NCI-H446 (cell line): ENCODE data around the gene WWC2.

Experiments
- DNase-seq, 2 experiments: peaks; one replicate each; lab custom pipeline; 2025; lab: John Stamatoyannopoulos, UW

The WWC2 gene

GRCh38 chr4:183202523-183202922 is 103.5 kb downstream of the WWC2 start:
- DNase-seq, result no peak

GRCh38 chr4:183204793-183205192 is 105.7 kb downstream of the WWC2 start:
- no peak for DNase-seq

GRCh38 chr4:183205193-183205592 is 106.1 kb downstream of the WWC2 start:
- no peak for DNase-seq

- no peak for DNase-seq
Observed at GRCh38 chr4:183205709-183206108, 106.7 kb downstream of the WWC2 start.

GRCh38 chr4:183211533-183211932 is 112.5 kb downstream of the WWC2 start:
- no peak for DNase-seq

- no peak for DNase-seq
Observed at GRCh38 chr4:183213996-183214395, 114.9 kb downstream of the WWC2 start.

- DNase-seq, result no peak
Observed at GRCh38 chr4:183214912-183215488, 115.9 kb downstream of the WWC2 start.

- DNase-seq, result no peak
Observed at GRCh38 chr4:183220236-183220635, 121.2 kb downstream of the WWC2 start.

- no peak for DNase-seq
Observed at GRCh38 chr4:183223053-183223452, 124.0 kb downstream of the WWC2 start.

GRCh38 chr4:183229397-183229796 is 130.3 kb downstream of the WWC2 start:
- no peak for DNase-seq

GRCh38 chr4:183240581-183241321 is 141.7 kb downstream of the WWC2 start:
- no peak for DNase-seq

GRCh38 chr4:183241322-183241640 is 142.2 kb downstream of the WWC2 start:
- no peak for DNase-seq

GRCh38 chr4:183241721-183242151 is 142.7 kb downstream of the WWC2 start:
- no peak for DNase-seq

GRCh38 chr4:183242291-183242690 is 143.2 kb downstream of the WWC2 start:
- DNase-seq, result no peak

GRCh38 chr4:183244019-183244418 is 145.0 kb downstream of the WWC2 start:
- DNase-seq, result no peak

- DNase-seq, result no peak
Observed at GRCh38 chr4:183244506-183244905, 145.4 kb downstream of the WWC2 start.

- no peak for DNase-seq
Observed at GRCh38 chr4:183248201-183248600, 149.1 kb downstream of the WWC2 start.

GRCh38 chr4:183249854-183250253 is 150.8 kb downstream of the WWC2 start:
- DNase-seq, result no peak

- no peak for DNase-seq
Observed at GRCh38 chr4:183250831-183251230, 151.8 kb downstream of the WWC2 start.

GRCh38 chr4:183252959-183253358 is 153.9 kb downstream of the WWC2 start:
- DNase-seq, result no peak

GRCh38 chr4:183253451-183253850 is 154.4 kb downstream of the WWC2 start:
- no peak for DNase-seq

- no peak for DNase-seq
Observed at GRCh38 chr4:183254162-183254561, 155.1 kb downstream of the WWC2 start.

GRCh38 chr4:183255487-183255886 is 156.4 kb downstream of the WWC2 start:
- no peak for DNase-seq

- DNase-seq, result no peak
Observed at GRCh38 chr4:183256343-183256742, 157.3 kb downstream of the WWC2 start.
